DMS79 (cell line): Measurements from ENCODE around the gene DCAF8L2.
"Not testable (repeated sequence)": the region's sequence is repeated elsewhere in the genome, so short reads cannot be mapped to it uniquely, and the experiment has no call there.

Experiments used
- DNase-seq: peaks from one replicate; lab custom pipeline; 2025; lab: John Stamatoyannopoulos, UW

DCAF8L2 gene

DNA sequence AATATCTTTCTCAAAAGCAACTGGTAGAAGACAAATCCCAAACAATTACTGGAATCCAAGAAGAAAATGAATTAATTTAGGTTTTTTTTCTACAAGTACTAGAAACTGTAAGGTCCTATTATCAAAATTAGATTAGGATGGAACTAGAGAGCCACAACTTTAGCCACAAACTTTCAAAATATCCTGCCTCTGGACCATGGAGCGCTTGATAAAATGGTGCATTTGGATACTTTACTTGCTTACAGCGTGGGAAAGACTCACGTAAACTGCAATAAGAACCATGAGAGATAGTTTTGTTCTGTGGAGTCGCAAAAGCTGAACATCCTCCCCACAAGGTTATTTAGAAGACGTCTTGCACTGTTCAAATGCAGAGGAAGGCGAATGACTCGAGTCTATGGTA lies at the start of gene DCAF8L2:
Gene DCAF8L2 (plus strand): TSS at position 301 of the 400 bp plus-strand sequence. CDS start 156,552 bp downstream, outside the sequence.
- DNase-seq: no peak

DNA sequence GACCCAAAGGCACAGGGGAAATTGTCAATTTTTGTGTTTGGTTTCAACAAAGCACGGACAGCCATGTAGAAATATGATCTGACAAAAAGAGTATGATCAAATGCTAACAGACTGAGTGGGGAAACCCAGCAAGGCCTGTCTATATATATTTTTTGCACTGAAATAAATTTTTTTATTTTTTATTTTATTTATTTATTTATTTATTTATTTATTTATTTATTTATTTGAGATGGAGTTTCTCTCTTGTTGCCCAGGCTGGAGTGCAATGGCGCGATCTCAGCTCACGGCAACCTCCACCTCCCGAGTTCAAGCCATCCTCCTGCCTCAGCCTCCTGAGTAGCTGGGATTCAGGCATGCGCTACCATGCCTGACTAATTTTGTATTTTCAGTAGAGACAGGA lies 49.0 kb upstream of the DCAF8L2 start:
- not testable (repeated sequence) for DNase-seq

DNA sequence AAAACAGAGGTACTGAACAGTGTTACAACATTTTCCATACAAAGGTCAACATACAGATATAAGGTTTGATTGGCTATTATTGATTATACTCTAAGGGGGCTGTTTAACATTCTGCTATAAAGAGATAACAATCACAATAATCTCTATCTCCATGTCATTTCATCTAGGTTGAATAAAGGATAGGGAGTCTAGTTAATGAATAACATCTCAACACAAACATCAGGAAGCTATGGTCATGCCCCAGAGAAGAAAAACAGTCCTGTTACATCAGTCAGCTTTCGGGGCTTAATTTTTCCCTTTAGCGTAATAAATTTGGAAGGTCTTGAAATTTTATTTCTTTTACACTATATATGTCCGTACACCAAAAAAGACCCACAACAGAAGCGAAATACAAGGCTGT lies 41.5 kb upstream of the DCAF8L2 start:
- DNase-seq: no peak

DNA sequence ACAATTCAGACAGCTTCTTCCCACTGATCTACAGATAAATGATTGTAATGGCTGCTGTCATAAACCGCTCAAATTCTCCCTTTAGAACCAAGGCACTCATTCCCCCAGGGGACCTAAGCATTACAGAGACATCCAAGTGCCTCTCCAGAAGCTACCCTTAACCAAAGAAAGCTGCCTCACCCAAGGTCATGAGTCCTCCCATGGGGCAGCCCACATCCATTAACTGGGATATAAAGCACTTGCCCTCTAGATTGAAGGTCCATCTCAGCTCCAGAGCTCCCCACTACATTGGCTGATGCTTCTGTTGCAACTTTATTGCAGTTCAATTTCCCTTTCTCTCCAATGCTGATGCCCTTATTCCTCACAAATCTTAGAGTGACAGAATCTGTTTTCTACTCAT lies 40.5 kb upstream of the DCAF8L2 start:
- no peak for DNase-seq

DNA sequence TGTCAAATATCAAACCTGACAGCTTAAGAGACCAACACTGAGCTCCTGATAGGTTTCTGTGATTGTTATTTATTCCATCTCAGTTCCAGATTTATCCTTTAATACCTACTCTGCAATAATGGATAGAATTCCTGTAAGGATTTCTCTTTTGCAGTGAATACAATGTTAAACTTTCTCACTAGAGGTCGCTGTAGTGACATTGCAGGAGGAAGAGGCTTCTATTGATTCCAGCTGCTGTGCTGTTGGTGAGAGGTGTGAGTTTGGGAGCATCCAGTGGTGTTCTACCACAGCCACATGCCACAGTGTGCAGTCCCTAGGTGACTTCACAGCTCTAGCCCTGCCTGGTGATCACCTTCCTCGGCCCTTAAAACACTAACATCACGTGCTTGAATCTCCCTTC lies 34.6 kb upstream of the DCAF8L2 start:
- no peak for DNase-seq

DNA sequence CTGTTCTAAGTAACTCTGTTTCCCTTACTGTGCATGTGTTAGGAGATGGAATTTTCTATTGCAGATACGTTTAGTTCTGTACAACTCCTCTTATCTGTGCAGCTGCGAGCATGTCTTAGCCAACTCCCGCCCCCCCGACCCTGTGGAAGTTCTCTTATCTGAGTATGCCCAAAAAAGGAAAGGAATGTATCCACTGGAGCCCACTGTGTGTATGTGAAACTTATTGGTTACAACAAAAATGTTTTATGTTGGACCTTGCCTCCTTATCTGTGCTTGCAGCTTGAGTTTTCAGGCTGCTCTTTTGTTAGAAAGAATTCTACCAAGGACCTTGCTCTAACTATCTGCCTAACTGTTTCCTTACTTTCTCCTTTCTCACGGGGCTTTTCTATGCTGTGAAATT lies 24.2 kb upstream of the DCAF8L2 start:
- DNase-seq: no peak

DNA sequence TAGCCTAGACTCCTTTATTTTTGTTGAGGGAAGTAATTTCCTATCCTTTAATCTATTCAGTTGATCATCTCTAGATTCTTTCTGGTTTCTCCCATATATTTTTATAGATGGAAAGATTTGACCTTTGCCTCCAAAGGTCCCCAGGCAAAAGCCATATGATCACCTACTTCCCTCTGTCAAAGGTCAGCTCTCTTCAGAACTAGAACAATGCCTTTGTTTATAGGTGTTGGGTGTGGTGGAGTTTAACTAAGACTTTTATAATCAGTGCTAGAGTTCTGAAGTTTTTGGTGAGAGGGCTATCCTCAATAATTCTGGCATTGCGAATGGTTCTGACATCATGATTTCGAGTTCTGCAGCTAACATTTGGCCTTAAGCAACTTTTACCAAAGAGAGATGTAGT lies 19.0 kb upstream of the DCAF8L2 start:
- DNase-seq: no peak

DNA sequence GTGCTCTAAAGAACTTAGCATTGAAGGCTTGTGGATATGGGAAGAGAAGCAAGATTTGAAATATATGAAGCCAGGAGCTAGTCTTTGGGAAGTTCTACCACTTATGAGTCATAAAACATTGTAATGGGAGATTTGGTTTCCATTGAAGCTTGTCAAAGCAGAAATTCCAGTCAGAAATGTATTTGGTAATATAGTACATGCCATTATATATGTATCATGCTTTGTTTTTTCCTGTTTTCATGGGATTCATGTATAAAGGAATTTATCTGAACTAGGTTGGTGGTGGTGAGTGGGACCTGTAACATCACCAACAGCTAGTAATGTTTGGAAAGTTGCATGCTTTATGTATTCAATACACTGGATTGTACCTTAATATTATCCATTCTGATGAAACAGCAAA lies 14.6 kb upstream of the DCAF8L2 start:
- no peak for DNase-seq

DNA sequence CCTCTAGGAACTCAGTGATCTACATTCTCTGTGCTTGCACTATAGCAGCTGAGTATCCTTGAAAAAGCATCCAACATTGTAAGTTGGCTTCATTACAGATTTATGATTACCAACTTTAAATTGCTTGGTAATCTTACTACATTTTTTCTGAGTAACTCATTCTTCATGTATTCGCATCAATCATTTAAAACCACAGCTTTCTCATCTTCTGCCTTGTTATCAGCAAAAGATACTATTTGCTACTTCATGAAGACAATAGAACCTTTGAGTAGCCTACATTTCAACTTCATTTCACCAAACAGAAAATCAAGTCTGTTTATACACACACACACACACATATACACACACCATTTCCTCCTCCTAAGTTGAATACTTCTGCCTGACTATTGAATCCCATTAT lies 6.2 kb upstream of the DCAF8L2 start:
- no peak for DNase-seq

DNA sequence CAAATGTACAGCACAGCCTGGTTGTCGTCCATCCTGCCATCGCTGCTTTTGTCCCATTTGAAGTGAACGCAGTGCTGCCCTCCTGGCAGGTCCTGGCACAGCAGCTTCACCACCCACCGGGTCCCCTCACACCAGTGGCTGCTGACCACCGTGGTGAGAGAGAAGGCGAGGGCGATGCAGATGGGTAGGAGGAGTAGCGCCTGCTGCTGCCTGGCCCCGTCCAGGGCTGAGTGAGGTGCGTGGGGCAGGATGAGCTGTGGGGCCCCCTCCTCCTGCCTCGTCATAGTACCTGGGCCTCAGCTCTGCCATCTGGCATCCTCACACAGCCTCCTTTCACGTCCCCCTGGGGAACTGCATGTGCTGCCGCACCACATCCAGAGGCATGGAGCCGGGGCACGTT lies 1.8 kb downstream of the DCAF8L2 start:
- no peak for DNase-seq

DNA sequence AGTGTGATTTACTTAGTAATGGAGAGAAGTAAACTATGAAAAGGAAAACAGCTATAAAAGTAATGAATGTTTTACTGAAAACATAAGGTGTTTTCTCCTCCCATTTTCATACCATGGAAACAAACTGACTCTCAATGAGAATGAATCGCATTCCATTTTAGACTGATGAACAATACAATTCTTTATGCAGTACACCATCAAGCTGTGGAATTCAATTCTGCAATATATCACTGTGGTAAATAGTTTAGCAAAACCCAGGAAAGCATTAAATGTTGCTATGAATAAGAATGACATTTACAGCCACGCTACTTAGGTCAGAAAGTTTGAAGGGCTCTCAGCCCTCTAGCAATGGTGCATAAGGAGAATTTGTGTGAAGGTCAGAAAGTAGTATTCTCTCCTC lies 7.4 kb downstream of the DCAF8L2 start:
- no peak for DNase-seq

DNA sequence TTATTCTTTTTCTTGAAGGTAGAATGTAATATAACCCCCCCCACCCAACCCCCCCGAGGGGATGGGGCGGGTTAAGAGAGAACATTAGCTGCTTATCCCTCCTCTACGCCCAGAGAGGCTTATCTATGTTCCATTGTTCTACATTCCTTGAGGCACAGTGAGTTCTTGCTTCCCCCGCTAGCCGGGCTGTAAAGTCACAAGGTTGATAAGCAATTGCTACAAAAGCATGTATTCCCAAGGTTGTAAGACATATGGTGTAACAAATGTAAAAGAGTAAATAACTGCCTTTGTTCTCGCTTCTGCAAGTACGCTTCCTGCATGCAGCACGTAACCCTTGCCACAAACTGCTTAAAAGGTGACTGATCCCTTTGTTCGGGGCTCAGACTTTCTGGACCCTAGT lies 8.2 kb downstream of the DCAF8L2 start:
- no peak for DNase-seq

DNA sequence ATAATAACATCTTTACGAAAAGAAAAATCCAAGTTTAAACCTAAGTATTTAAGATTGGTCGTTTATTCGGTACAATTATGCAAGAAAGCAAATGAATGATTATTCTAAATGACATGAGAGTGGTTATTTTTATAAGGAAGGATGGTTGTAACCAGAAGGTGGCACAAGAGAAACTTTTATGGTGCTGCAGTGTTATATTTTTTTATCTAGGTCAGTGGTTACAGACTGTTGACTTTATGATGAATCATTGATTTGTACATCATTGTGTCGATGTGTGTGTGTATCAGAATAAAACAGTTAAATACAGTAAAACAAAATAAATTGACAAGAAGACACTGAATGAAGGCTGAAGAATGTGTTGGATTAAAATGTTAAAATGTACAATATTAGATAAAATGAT lies 9.8 kb downstream of the DCAF8L2 start:
- DNase-seq: no peak

DNA sequence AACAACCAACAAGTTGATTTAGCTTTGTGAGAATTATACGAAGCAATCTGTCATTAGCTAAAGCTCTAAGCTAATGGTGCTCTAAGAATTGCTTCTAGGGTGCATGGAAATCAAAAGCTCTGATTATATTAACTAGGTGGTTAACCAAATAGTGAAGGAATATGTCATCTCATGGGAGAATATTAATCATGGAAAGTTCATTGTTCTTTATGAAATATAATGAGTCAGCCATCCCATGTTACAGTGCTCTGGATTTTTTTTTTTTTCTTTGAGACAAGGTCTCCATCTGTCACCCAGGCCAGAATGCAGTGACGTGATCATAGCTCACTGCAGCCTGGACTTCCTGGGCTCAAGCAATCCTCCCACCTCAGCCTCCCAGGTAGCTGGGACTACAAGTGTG lies 10.5 kb downstream of the DCAF8L2 start:
- no peak for DNase-seq

DNA sequence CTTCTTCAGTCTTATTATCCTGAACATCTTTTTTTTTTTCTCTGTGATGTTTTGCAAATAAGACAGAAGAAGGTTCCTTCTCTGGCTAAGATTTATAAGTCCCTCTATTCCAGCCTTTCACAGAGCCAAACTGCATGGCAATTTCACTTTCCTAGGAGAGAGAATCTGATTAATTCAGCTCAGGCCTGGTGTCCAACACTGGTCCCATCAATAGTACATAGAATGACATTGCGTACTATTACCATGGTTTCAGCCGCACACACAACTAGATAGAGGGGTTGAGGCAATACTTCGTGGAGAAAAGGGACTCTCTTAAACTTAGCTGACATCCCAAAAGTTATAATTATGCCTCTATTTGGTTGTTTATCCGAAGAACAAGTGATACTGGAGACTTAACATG lies 18.5 kb downstream of the DCAF8L2 start:
- DNase-seq: no peak

DNA sequence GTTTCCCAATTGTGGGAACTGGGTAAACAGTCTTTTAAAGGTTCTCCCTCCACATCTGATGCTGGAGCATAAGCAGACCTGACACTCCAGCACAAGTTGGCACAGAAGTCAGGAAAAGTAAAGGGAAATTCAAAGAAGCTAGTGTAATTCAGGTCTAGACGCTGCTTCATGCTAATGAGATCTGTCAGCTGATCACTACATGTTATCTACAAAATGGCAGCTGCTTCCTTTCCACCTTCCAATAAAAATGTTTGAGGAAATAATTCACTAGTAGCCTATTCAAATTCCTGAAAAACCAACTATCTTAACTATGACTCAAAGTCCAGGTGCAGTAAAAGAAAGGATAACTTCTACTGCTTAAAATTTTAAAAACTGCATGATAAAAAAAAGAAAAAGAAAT lies 29.3 kb downstream of the DCAF8L2 start:
- no peak for DNase-seq

DNA sequence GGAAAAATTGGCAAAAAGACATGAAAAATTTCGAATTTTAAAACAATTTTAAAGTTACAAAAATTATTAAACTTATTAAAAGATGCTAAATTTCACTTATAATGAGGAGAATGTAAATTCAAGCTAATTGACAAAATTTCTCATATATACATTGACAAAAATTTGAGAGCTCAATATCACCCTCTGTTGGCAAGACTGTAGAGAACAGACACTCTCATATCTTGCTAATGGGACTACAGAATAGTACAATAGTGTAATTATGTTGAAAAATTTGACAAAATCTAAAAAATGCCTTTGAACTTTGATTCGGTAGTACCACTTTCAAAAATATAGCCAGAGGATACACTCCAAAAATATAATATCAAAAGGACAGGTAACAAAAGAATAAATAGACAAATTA lies 29.8 kb downstream of the DCAF8L2 start:
- no peak for DNase-seq

DNA sequence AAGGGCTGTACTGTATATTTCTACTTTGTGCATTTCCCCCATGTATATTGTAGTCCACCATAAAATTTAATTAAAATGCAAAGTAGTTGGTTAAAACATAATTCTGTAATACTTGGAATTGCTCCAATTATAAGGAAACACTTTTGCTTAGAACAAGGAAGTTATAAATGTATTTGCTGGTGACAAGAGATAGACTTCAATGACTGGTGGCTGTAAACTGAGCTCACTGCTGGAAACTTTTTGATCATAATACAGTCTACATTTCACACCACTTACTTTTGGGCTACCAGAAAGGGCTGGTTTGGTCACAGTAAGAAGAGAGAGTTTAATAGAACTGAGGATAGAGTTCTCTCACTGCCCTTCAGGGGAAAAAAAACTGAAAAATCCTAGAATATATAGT lies 32.7 kb downstream of the DCAF8L2 start:
- no peak for DNase-seq

DNA sequence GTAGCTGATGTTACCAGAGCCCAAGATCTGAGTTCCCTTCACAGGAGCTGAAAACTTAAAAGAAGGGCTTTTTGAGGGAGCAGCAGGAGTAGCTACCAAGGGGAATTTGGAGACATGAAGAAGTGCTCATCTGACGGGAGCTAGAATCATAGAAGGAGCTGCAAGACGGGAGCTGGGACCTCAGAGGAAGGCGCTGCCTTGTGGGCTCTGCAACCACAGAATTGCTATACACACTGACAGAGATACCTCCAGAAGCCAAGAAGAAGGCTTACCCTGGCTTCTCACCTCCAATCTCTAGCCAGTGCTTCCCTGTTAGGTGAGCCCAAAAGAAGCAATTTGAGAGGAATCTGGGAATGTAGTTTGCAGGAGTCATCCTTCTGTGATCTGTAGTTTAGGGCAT lies 35.9 kb downstream of the DCAF8L2 start:
- DNase-seq: no peak

DNA sequence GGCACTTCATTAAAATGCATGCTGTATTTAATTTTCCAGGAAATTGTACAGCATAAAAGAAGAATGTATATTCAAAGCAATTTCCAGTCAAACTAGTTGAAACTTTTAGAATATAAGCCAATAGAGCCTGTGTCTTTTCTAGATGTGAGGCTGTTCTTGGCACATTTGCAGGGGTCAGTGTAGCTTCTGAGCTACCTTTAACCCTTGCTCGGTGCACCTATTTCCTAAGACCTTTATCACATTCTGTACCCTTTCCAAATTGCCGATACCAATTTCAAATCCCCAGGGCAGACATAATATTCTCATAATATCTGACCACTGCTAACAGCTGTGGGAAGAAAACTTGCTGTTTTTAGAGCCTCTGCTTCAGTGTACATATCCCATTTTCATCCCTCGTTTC lies 43.2 kb downstream of the DCAF8L2 start:
- DNase-seq: no peak

DNA sequence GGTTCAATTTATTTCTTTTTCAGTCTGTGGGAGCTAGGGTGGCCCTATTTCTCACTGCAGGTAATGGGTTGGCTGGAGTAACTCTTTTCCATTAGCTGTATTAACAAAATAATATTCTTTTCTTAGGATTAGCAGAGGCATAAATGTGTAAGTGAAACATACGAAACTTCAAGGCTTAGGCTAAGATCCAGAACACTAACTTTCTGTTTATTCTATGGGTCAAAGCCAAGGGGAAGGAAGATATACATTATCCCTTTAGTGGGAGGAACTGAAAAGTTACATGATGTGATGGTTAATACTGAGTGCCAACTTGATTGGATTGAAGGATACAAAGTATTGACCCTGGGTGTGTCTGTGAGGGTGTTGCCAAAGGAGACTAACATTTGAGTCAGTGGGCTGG lies 66.4 kb downstream of the DCAF8L2 start:
- no peak for DNase-seq

DNA sequence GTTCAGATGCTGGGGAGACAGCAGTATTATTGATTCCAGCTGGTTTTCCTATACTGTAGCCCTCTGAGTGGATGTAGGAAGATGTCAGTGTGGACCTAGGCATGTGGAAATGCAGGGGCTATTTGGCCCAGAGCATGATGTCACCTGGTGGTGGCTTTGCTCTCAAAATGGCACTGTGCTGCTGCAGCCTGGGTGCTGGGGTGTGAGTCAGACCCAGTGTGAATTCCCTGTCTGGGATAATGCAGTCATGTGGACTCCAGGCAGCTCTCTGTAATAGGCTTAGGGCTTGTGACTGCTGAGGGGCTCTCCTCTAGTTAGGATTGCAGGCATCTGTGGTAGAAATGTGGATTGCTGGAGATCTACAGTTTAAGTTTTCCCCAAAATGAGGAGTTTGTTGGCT lies 70.7 kb downstream of the DCAF8L2 start:
- DNase-seq: no peak

DNA sequence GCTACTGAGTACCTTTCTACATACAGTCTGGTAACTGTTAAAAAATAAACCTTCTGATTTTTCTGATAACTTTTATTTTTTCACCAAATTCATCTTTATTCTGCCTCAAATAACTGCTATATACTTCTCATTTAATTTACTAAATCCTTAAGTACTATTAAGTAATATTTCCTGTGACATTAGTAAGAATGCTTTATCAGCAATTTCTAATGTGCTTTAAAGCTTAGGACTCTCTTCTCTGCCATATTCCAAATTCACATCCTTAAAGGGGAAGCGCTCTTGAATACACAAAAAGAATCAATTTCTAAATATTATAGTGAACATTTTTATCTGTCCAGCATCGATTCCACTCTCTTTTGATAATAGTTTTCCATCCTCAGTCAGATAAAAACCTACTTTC lies 81.1 kb downstream of the DCAF8L2 start:
- no peak for DNase-seq

DNA sequence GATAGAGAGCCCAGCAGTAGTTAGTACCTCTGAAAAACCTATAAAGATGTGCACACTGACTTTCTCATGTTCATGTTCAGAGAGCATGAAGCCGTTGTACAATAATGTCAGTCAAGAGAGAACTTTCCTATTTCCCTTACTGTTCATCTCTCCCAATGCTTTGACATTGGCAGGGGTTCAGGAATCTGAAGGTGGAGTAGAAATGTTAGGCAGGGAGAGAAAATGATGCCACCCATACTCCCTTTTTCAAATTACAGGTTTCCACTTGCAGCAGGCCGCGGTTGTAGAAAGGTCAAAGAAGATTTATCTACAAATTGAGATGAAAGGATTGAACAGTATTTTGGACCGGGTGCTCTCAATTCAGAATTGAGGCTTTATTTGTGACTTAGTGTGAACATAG lies 84.3 kb downstream of the DCAF8L2 start:
- DNase-seq: no peak

DNA sequence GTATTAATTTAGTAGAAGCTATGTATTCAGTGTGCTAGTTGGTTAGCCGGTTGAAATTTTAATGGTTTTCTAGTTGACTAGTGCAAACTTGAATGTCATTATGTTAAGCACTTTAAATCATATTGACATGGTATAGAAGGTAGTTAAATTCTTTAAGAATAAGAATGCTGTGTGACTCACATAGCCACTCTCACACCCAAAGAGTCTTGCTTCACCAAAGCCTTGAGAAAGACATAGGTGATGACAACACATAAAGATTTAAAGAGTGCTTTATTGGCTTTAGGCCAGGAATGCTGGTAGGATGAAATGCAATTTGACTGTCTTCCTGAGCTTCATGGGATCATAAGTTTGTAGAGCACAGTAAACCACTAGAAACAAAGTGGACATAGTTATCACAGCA lies 85.3 kb downstream of the DCAF8L2 start:
- no peak for DNase-seq
